GM12874 (cell line): ENCODE data around the gene COMMD6.

Source experiments
- TF ChIP-seq, protein P1 (sequence below): IDR thresholded peaks from 2 replicates; pipeline ENCODE4 v1.5.1; 2011; ENCODE audit warnings: low read depth, mild to moderate bottlenecking, control low read depth, low read length, moderate library complexity; ENCODE audit not compliant: insufficient read depth

COMMD6 gene

GRCh38 chr13:75558145-75558840, 20.7 kb upstream of the COMMD6 start:
- TF ChIP-seq, protein P1, sequence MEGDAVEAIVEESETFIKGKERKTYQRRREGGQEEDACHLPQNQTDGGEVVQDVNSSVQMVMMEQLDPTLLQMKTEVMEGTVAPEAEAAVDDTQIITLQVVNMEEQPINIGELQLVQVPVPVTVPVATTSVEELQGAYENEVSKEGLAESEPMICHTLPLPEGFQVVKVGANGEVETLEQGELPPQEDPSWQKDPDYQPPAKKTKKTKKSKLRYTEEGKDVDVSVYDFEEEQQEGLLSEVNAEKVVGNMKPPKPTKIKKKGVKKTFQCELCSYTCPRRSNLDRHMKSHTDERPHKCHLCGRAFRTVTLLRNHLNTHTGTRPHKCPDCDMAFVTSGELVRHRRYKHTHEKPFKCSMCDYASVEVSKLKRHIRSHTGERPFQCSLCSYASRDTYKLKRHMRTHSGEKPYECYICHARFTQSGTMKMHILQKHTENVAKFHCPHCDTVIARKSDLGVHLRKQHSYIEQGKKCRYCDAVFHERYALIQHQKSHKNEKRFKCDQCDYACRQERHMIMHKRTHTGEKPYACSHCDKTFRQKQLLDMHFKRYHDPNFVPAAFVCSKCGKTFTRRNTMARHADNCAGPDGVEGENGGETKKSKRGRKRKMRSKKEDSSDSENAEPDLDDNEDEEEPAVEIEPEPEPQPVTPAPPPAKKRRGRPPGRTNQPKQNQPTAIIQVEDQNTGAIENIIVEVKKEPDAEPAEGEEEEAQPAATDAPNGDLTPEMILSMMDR: no peak

DNA sequence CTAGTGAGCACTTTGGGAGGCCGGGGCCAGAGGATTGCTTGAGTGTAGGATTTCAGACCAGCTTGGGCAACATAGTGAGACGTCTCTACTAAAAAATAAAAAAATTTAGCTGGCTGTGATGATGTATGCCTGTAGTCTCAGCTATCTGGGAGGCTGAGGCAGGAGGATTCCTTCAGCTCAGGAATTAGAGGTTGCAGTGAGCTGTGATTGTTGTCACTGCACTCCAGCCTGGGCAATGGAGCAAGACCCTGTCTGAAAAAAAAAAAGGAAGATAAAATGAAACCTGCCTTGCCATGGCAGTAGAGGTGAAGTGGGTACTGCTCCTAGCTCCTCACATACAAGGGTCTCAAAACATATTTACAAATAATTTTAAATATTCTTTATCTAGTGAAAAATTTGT, 19.3 kb upstream of the COMMD6 start:
- TF ChIP-seq, protein P1: no peak

DNA sequence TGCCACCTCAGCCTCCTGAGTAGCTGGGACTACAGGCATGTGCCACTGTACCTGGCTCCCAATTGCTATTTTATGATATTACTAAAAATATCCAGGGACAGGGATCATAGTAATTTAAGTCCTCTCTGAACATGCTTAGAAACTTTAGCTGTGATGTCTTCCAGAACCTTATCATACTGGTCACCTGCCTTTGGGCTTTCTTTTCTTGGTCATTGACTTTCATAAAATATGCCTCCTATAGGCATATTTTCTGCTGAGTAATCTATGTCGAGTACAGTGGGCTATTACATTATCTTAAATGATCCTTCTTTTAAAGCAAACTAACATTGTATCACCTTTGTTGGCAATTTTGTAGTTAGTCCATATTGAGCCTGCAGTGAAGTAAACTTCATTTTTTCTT, 18.2 kb upstream of the COMMD6 start:
- TF ChIP-seq, protein P1: no peak

DNA sequence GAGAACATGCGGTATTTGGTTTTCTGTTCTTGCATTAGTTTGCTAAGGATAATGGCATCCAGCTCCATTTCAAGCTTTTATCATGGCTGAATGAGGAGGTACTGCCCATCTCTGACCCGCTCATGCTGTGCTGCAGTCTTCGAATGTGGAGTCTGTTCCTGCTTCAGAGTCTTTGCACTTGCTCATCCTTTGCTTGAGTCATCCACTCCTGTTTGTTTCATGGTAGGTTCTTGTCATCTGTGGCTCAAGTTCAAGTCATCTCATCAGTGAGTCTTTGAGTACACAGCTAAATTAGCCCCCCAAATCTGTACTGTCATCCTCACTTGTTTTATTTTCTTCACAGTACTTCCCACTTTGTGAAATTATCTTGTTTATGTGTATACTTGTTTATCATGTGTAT, 17.3 kb upstream of the COMMD6 start:
- TF ChIP-seq, protein P1: no peak

DNA sequence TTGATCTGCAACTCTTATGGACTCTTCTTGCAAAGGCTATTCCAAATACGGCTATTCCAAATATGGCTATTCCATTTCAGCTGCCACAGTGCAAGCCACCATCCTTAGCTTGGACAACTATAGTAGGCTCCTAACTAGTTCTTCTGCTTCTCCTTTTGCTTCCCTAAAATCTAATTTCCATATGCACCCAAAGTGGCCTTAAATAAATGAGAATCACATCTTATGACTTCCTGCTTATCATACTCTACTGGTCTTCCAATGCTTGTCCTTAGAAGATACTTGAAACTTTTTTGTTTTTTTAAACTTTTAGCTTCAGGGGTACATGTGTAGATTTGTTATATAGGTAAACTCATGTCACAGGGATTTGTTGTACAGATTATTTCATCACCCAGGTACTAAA, 16.8 kb upstream of the COMMD6 start:
- TF ChIP-seq, protein P1: no peak

GRCh38 chr13:75550159-75550567, 12.5 kb upstream of the COMMD6 start:
- TF ChIP-seq, protein P1: no peak

- TF ChIP-seq, protein P1: peak; percentile 92
Observed at GRCh38 chr13:75549262-75550158, 11.9 kb upstream of the COMMD6 start, which contains the start of gene UCHL3. TSS of gene UCHL3 (plus strand) at chr13:75549791. CDS start at chr13:75549821, 30 bp downstream.
